GM10847 (cell line): ENCODE results near the gene BMP7.

Source experiments
- POLR2A ChIP-seq: IDR thresholded peaks from 2 replicates; pipeline ENCODE4 v1.6.1; 2011; ENCODE audit not compliant: insufficient read length; ENCODE audit errors: extremely low read depth

Gene BMP7

DNA sequence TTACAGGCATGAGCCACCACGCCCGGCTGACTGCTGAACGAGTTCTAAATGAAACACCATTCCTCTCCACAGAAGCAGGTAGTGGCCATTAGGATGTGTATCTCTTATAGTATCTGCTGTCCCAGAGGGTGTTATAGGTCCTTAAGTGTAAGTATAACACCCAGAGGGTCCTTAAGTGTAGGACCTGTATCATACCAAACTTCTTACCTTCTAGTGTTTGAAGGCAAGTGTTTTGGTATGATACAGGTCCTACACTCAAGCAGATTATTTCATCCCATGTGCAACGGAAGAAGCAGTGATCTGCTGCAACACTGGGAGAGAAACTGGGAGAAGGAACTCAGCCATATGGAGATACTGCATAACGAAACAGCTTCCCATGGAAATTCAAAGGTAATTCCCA is 17.4 kb downstream of the BMP7 start:
- no peak for TF ChIP-seq POLR2A

DNA sequence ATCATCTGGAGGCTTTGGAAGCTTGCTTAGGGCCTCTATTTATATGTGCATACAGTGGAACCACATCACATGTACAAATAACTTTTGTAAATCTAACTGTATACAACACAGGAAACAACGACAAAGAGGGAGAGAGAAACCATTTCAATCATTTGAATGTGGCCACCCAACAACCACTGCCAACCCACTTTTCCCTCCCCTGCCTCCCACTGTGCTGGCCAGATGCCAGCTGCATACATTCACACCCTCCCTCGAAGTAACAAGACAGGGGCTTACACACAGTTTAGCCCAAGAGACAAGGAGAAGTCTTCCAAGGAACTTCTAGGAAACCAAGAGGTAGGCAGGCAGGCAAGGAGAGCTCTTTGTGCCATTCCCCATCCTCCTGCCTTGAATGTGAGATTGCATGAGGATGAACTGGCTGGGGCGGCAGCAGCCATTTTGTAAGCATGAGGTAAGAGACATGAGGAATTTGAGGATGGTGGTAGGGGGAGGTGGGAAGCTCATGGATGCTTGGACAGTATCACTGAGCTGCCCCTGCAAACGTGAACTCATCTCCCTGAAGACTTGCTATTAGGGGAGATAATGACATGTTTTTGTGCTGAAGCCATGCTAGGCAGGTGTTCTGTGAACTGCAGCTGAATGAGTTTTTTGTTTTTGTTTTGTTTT is 18.2 kb downstream of the BMP7 start:
- TF ChIP-seq POLR2A, result no peak

GRCh38 chr20:57247292-57247965 is 19.0 kb downstream of the BMP7 start:
- no peak for TF ChIP-seq POLR2A

DNA sequence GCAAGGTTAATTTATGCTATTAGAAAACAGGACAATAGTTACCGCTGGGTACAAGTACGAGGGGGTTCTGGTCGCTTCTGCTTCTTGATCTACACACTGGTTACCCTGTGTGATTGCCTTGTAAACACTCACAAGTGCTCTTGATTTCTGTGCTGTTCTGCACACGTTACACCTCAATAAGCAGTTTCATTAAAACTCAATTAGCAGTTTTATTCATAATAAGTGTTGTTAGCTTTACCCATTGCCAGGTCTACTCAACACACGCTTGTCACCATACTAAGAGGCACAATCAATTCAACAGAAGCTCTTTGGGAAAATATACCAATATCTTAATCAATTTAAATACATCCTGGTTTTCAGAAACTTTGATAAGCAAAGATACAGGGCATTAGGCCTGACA is 20.4 kb downstream of the BMP7 start:
- no peak for TF ChIP-seq POLR2A

GRCh38 chr20:57244627-57245214 is 21.7 kb downstream of the BMP7 start:
- TF ChIP-seq POLR2A, result no peak

- TF ChIP-seq POLR2A, result no peak
Measured at GRCh38 chr20:57244221-57244585, 22.2 kb downstream of the BMP7 start.

DNA sequence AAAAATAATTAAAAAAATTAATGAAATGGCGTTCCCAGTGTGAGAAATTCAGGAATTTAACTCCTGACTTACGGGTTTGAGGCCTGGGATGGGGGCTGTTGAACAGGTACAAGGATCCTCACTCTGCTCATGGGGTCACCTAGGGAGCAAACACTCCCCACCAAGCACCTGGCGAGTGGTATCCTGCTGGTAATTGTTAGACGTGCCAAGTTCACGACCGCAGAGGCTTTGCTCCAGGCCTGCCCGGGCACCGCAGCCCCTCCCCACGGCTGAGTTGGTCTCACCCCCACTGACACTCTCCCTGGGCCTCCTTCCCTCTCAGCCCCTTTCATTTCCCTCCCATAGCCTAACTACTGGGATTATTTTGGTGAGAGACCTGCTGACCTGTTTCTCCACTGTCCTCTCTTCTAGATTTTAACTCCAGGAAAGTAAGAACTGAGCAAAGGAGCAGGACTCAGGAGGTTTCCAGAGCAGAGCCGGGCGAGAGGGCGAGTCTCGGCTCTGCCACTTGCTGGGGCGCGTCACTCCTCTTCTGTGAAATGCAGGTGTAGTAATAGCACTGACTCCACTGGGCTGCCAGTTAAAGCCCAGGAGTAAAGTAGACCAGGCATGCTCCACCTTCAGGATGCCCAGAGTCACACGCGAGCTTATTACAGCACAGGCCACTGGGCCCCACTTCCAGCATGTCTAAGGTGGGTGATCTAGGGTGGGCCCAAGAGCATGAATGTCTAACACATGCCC is 22.8 kb downstream of the BMP7 start:
- TF ChIP-seq POLR2A, result no peak

GRCh38 chr20:57242414-57242813 is 24.0 kb downstream of the BMP7 start:
- TF ChIP-seq POLR2A, result no peak

DNA sequence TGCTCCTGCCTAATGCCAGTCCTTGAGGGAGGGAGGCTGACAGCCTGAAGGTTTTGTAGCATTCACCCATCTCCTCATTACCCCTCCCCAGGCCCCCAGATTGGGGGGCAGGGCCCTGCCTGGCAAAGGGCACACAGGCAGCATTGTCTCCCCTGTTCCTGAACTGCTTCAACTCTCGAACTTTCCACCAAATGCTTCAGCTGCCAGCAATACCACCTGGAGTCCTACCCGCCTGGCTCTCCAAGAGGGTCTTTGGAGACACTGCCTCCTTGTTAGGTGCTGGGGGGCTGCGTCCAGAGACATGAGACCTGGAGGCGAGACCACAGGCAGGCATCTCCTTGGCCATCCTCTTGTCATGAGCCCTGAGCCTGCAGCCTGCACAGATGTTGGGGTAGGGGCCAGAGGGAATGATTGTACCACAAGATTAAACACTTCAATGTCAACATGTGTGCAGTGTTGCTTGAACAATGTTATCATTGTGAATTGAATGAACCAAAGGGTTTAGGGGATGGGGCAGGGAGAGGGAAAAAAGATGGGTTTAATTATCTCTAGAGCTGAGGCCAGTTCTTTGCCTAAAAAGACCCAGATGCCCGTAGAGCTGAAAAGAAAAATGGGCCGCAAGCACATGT is 25.0 kb downstream of the BMP7 start:
- TF ChIP-seq POLR2A, result no peak

GRCh38 chr20:57240581-57241362 is 25.7 kb downstream of the BMP7 start:
- no peak for TF ChIP-seq POLR2A

DNA sequence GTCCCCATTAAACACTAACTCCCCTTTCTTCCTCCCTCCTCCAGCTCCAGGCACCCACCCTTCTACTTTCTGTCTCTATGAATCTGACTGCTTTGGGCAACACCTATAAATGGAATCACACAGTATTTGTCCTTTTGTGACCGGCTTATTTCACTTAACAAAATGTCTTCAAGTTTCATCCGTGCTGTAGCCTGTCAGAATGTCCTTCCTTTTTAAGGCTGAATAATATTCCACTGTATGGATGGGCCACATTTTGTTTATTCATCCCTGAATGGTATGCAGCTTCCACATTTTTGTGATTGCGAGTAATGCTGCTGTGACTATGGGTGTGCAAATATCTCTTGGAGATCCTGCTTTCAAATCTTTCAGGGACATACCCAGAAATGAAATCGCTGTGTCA is 28.4 kb downstream of the BMP7 start:
- TF ChIP-seq POLR2A, result no peak

GRCh38 chr20:57237585-57237953 is 28.9 kb downstream of the BMP7 start:
- no peak for TF ChIP-seq POLR2A

- TF ChIP-seq POLR2A, result no peak
Measured at GRCh38 chr20:57236813-57237584, 29.4 kb downstream of the BMP7 start.
